GM23338 (cell line): ENCODE results near the gene RORC.

ENCODE experiments used
- CREB1 ChIP-seq: fragments of 250-450 bp; sonication (Bioruptor Pico); IDR thresholded peaks from 2 replicates; pipeline ENCODE4 v1.5.0; 2020; ENCODE audit warnings: low read depth, mild to moderate bottlenecking, moderate library complexity
- CTCF ChIP-seq, 2 experiments: fragments of 200-600 bp in 1 of 2; sonication (generic) in 1 of 2; conservative IDR thresholded peaks; 2 replicates each; pipeline versions ENCODE4 v1.5.1 to v1.6.1; 2016 to 2017; ENCODE audit warnings: antibody characterized with exemption in 2 of 2, low read depth in 2 of 2, mild to moderate bottlenecking in 2 of 2, moderate library complexity in 1 of 2
- EZH2 ChIP-seq: fragments of 200-600 bp; sonication (generic); IDR thresholded peaks from one replicate; pipeline ENCODE4 v1.8.0; 2017; ENCODE audit warnings: antibody characterized with exemption, mild to moderate bottlenecking, low read depth; ENCODE audit not compliant: unreplicated experiment
- EZH2phosphoT487 ChIP-seq: fragments of 200-600 bp; sonication (generic); IDR thresholded peaks from one replicate; pipeline ENCODE4 v1.8.1; 2018; ENCODE audit warnings: antibody characterized with exemption; ENCODE audit not compliant: unreplicated experiment
- POLR2AphosphoS5 ChIP-seq: IDR thresholded peaks from 2 replicates; pipeline ENCODE4 v1.6.1; 2016; ENCODE audit warnings: antibody characterized with exemption, low read depth
- REST ChIP-seq: IDR thresholded peaks from one replicate; pipeline ENCODE4 v1.6.1; 2018; ENCODE audit warnings: antibody characterized with exemption; ENCODE audit not compliant: unreplicated experiment
- STAT1 ChIP-seq: IDR thresholded peaks from one replicate; pipeline ENCODE4 v1.6.1; 2016; ENCODE audit warnings: antibody characterized with exemption; ENCODE audit not compliant: unreplicated experiment
- TF ChIP-seq, protein P1 (sequence below): IDR thresholded peaks from 2 replicates; pipeline ENCODE4 v1.6.1; 2016; ENCODE audit warnings: antibody characterized with exemption

DNA sequence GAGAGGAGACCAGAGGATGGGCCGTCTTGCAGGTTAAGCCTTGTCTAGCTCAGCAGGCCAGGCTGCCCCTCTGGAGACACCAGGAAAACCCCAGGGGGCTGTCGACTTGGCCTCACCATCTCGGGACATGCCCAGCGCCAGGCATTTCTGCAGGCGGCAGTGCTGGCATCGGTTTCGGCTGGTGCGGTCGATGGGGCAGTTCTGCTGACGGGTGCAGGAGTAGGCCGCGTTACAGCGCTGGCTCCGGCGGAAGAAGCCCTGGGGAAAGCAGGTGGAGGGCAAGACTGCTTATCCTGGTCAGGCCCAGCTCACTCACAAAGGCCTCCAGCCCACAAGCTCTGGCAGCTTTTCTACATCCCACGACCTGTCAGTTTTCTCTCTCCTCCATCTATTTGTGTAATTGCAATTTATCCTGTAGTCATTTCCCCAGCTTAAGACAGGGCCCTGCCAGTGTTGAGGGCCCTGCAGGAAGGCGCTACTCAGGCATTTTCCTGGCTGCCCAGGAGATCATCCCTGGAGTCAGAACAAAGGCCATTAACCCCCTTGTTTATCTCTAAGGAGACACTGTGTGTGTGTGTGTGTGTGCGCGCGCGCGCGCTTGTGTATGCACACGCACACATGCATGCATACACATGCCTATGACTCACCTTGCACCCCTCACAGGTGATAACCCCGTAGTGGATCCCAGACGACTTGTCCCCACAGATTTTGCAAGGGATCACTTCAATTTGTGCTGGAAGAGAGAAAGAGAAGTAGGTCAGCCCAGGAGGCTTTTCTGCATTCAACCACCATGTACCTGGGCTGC lies 14.9 kb downstream of the RORC start:
- TF ChIP-seq CTCF (conservative IDR thresholded peaks at IDR 0.05; ENCODE audit: low read depth in 2 of 2) (no peak), EZH2 (no peak), EZH2phosphoT487 (no peak), CREB1 (CRISPR knock-in tag) (no peak), REST (no peak), STAT1 (no peak), POLR2AphosphoS5 (no peak)
- TF ChIP-seq, protein P1, sequence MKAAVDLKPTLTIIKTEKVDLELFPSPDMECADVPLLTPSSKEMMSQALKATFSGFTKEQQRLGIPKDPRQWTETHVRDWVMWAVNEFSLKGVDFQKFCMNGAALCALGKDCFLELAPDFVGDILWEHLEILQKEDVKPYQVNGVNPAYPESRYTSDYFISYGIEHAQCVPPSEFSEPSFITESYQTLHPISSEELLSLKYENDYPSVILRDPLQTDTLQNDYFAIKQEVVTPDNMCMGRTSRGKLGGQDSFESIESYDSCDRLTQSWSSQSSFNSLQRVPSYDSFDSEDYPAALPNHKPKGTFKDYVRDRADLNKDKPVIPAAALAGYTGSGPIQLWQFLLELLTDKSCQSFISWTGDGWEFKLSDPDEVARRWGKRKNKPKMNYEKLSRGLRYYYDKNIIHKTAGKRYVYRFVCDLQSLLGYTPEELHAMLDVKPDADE, result no peak
